Upper lobe of left lung (tissue), 4 donors: ENCODE results near the gene TIMMDC1.

Experiments used
- EP300 ChIP-seq, 4 donors: sonication (generic); formaldehyde crosslinking; IDR thresholded peaks; one replicate each; pipeline ENCODE4 v1.5.1; 2017; ENCODE audit warnings: antibody characterized with exemption in 4 of 4, control low read depth in 2 of 4
- POLR2A ChIP-seq, 4 donors: fragments of 450-650 bp; IDR thresholded peaks; one replicate each; pipeline ENCODE4 v1.5.1; 2016 to 2017; ENCODE audit warnings: antibody characterized with exemption in 4 of 4, mild to moderate bottlenecking in 2 of 4
- POLR2AphosphoS5 ChIP-seq, 2 donors: sonication (generic); formaldehyde crosslinking; IDR thresholded peaks; one replicate each; pipeline ENCODE4 v1.5.1; 2017; ENCODE audit warnings: antibody characterized with exemption in 2 of 2
- TF ChIP-seq, protein P1 (sequence below), 6 experiments: fragments of 450-650 bp in 4 of 6; fragments of 200-600 bp in 2 of 6; sonication (generic) in 2 of 6; IDR thresholded peaks; one replicate each; pipeline ENCODE4 v1.5.1; 2016 to 2019; ENCODE audit warnings: antibody characterized with exemption in 6 of 6

GRCh38 chr3:119548341-119548740 is 50.0 kb downstream of the TIMMDC1 start:
- TF ChIP-seq, protein P1, sequence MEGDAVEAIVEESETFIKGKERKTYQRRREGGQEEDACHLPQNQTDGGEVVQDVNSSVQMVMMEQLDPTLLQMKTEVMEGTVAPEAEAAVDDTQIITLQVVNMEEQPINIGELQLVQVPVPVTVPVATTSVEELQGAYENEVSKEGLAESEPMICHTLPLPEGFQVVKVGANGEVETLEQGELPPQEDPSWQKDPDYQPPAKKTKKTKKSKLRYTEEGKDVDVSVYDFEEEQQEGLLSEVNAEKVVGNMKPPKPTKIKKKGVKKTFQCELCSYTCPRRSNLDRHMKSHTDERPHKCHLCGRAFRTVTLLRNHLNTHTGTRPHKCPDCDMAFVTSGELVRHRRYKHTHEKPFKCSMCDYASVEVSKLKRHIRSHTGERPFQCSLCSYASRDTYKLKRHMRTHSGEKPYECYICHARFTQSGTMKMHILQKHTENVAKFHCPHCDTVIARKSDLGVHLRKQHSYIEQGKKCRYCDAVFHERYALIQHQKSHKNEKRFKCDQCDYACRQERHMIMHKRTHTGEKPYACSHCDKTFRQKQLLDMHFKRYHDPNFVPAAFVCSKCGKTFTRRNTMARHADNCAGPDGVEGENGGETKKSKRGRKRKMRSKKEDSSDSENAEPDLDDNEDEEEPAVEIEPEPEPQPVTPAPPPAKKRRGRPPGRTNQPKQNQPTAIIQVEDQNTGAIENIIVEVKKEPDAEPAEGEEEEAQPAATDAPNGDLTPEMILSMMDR (IDR thresholded peaks at IDR 0.05): no peak
- no peak for TF ChIP-seq POLR2A (IDR thresholded peaks at IDR 0.05)
- TF ChIP-seq POLR2AphosphoS5 (IDR thresholded peaks at IDR 0.05): no peak
- no peak for TF ChIP-seq EP300 (IDR thresholded peaks at IDR 0.05)
